ENCODE results near the gene SCO1. TPM values are rescaled to one million over a fixed set of nuclear protein-coding genes. Genes with fewer than 3 reads are reported as not detected.
A peak's percentile ranks its signal among the peaks of the same experiment; 100 is the strongest.
"Not testable (repeated sequence)": the region's sequence is repeated elsewhere in the genome, so short reads cannot be mapped to it uniquely, and the experiment has no call there.

SCO1 gene
- total RNA-seq, 1 donor from 2014 or later = 35.1 TPM

- Mint-ChIP-seq H3K36me3 (no peaks in the 10 kb centered on the region), H3K27ac (no peak overlapping the region), H3K9me3 (no peaks in the 10 kb centered on the region), H3K4me1 (ENCODE audit: unreplicated experiment) (peaks cover 15% of the 10 kb centered on the region), H3K4me3 (no peak overlapping the region), H3K27me3 (peaks cover 24% of the 10 kb centered on the region)
- TF ChIP-seq CTCF (conservative IDR thresholded peaks at IDR 0.05) = no peak
- no peak for DNase-seq (ENCODE audit: extremely low spot score, unreplicated experiment)
Measured at GRCh38 chr17:10735821-10736220, 38.5 kb upstream of the SCO1 start.

- peaks cover 26% of the 10 kb centered on the region for H3K27me3 Mint-ChIP-seq
- H3K36me3 Mint-ChIP-seq = no peaks in the 10 kb centered on the region
- H3K27ac Mint-ChIP-seq = no peak overlapping the region
- no peaks in the 10 kb centered on the region for H3K9me3 Mint-ChIP-seq
- no peak for TF ChIP-seq CTCF (conservative IDR thresholded peaks at IDR 0.05)
- peaks cover 17% of the 10 kb centered on the region for H3K4me1 Mint-ChIP-seq (ENCODE audit: unreplicated experiment)
- no peak overlapping the region for H3K4me3 Mint-ChIP-seq
- DNase-seq (ENCODE audit: extremely low spot score, unreplicated experiment) = no peak
Measured at GRCh38 chr17:10735251-10735650, 37.9 kb upstream of the SCO1 start.

GRCh38 chr17:10733666-10734065 is 36.3 kb upstream of the SCO1 start:
- Mint-ChIP-seq H3K27me3 (peaks cover 24% of the 10 kb centered on the region), H3K36me3 (no peaks in the 10 kb centered on the region), H3K4me3 (no peak overlapping the region), H3K9me3 (no peaks in the 10 kb centered on the region), H3K4me1 (ENCODE audit: unreplicated experiment) (peaks cover 13% of the 10 kb centered on the region), H3K27ac (no peak overlapping the region)
- TF ChIP-seq CTCF (conservative IDR thresholded peaks at IDR 0.05) = no peak
- no peak for DNase-seq (ENCODE audit: extremely low spot score, unreplicated experiment)

GRCh38 chr17:10732121-10732520 is 34.8 kb upstream of the SCO1 start:
- DNase-seq (ENCODE audit: extremely low spot score, unreplicated experiment); H3K27ac Mint-ChIP-seq; H3K4me3 Mint-ChIP-seq; H3K9me3 Mint-ChIP-seq; H3K36me3 Mint-ChIP-seq: not testable (repeated sequence)
- Mint-ChIP-seq H3K27me3 (peaks cover 22% of the 10 kb centered on the region), H3K4me1 (ENCODE audit: unreplicated experiment) (peaks cover 11% of the 10 kb centered on the region)

GRCh38 chr17:10731408-10731879 is 34.1 kb upstream of the SCO1 start:
- no peak for TF ChIP-seq CTCF (conservative IDR thresholded peaks at IDR 0.05)
- Mint-ChIP-seq H3K27ac (no peak overlapping the region), H3K4me3 (peak overlapping the region; percentile 95), H3K36me3 (no peaks in the 10 kb centered on the region), H3K27me3 (peaks cover 21% of the 10 kb centered on the region), H3K4me1 (ENCODE audit: unreplicated experiment) (peaks cover 9% of the 10 kb centered on the region), H3K9me3 (no peaks in the 10 kb centered on the region)
- no peak for DNase-seq (ENCODE audit: extremely low spot score, unreplicated experiment)

GRCh38 chr17:10730247-10730646 is 32.9 kb upstream of the SCO1 start:
- Mint-ChIP-seq H3K27me3 (peaks cover 21% of the 10 kb centered on the region), H3K4me3 (peak overlapping the region; percentile 95), H3K27ac (peak overlapping the region; percentile 90)
- H3K9me3 Mint-ChIP-seq; H3K4me1 Mint-ChIP-seq (ENCODE audit: unreplicated experiment); DNase-seq (ENCODE audit: extremely low spot score, unreplicated experiment); H3K36me3 Mint-ChIP-seq: not testable (repeated sequence)

All from type B pancreatic cell (in vitro differentiated cells).